Trophoblast cell (in vitro differentiated cells and primary cell): ENCODE measurements around the gene TCTN2.
A peak's percentile ranks its signal among the peaks of the same experiment; 100 is the strongest.

ENCODE experiments used
- DNase-seq, 2 donors: peaks; one replicate each; pipeline ENCODE4 v3.0.0-alpha.2; 2016
- H2AFZ ChIP-seq: 2 replicates; pipeline ENCODE4 v1.6.1; 2013; ENCODE audit warnings: low read length, moderate library complexity, mild to moderate bottlenecking; ENCODE audit not compliant: insufficient read depth, poor library complexity
- H2AK5ac ChIP-seq: 2 replicates; pipeline ENCODE4 v1.6.1; 2013; ENCODE audit warnings: mild to moderate bottlenecking, low read length
- H2BK120ac ChIP-seq: 2 replicates; pipeline ENCODE4 v1.6.1; 2013; ENCODE audit warnings: low read length, mild to moderate bottlenecking, moderate library complexity; ENCODE audit not compliant: insufficient read depth, poor library complexity
- H2BK12ac ChIP-seq: 2 replicates; pipeline ENCODE4 v1.6.1; 2013; ENCODE audit warnings: mild to moderate bottlenecking, low read length, moderate library complexity
- H2BK5ac ChIP-seq: 2 replicates; pipeline ENCODE4 v1.6.1; 2013; ENCODE audit warnings: low read length, low read depth, moderate library complexity, mild to moderate bottlenecking; ENCODE audit not compliant: poor library complexity
- H3K14ac ChIP-seq: 2 replicates; pipeline ENCODE4 v1.6.1; 2013; ENCODE audit warnings: mild to moderate bottlenecking, low read length
- H3K18ac ChIP-seq: 2 replicates; pipeline ENCODE4 v1.6.1; 2013; ENCODE audit warnings: mild to moderate bottlenecking, low read length
- H3K23ac ChIP-seq: 2 replicates; pipeline ENCODE4 v1.6.1; 2013; ENCODE audit warnings: low read length
- H3K27ac ChIP-seq: 2 replicates; pipeline ENCODE4 v1.5.1; 2013; ENCODE audit warnings: low read depth, mild to moderate bottlenecking, inconsistent platforms, low read length, moderate library complexity
- H3K27me3 ChIP-seq: 2 replicates; pipeline ENCODE4 v1.6.1; 2013; ENCODE audit warnings: inconsistent platforms, mild to moderate bottlenecking, low read length, moderate library complexity; ENCODE audit not compliant: insufficient read depth
- H3K36me3 ChIP-seq, 2 experiments: 1 replicate in 1 of 2; 2 replicates in 1 of 2; pipeline ENCODE4 v1.6.1; 2013; ENCODE audit warnings: low read length in 2 of 2, mild to moderate bottlenecking in 2 of 2, moderate library complexity in 1 of 2; ENCODE audit not compliant: insufficient read depth in 2 of 2, control insufficient read depth in 1 of 2
- H3K4ac ChIP-seq: 2 replicates; pipeline ENCODE4 v1.6.1; 2013; ENCODE audit warnings: low read depth, mild to moderate bottlenecking, low read length, moderate library complexity
- H3K4me1 ChIP-seq, 2 experiments: 1 replicate in 1 of 2; 2 replicates in 1 of 2; pipeline ENCODE4 v1.6.1; 2013; ENCODE audit warnings: low read length in 2 of 2, mild to moderate bottlenecking in 2 of 2, moderate library complexity in 1 of 2; ENCODE audit not compliant: insufficient read depth in 2 of 2, control insufficient read depth in 1 of 2
- H3K4me2 ChIP-seq: 2 replicates; pipeline ENCODE4 v1.6.1; 2013; ENCODE audit warnings: inconsistent platforms, mild to moderate bottlenecking, low read length, moderate library complexity
- H3K4me3 ChIP-seq: 2 replicates; pipeline ENCODE4 v1.5.1; 2013; ENCODE audit warnings: mild to moderate bottlenecking, low read depth, low read length, inconsistent platforms
- H3K79me1 ChIP-seq: one replicate; pipeline ENCODE4 v1.6.1; 2013; ENCODE audit warnings: low read length
- H3K79me2 ChIP-seq: 2 replicates; pipeline ENCODE4 v1.6.1; 2013; ENCODE audit warnings: low read length, mild to moderate bottlenecking; ENCODE audit not compliant: control insufficient read depth, insufficient read depth, poor library complexity
- H3K9ac ChIP-seq: 2 replicates; pipeline ENCODE4 v1.6.1; 2013; ENCODE audit warnings: mild to moderate bottlenecking, low read length
- H3K9me3 ChIP-seq: 2 replicates; pipeline ENCODE4 v1.6.1; 2013; ENCODE audit warnings: low read depth, mild to moderate bottlenecking, control low read depth, inconsistent platforms, low read length; ENCODE audit not compliant: insufficient read depth
- H4K12ac ChIP-seq: 2 replicates; pipeline ENCODE4 v1.6.1; 2013; ENCODE audit warnings: low read depth, mild to moderate bottlenecking, low read length, moderate library complexity
- H4K8ac ChIP-seq: 2 replicates; pipeline ENCODE4 v1.6.1; 2013; ENCODE audit warnings: low read depth, mild to moderate bottlenecking, low read length, moderate library complexity
- H4K91ac ChIP-seq: one replicate; pipeline ENCODE4 v1.6.1; 2013; ENCODE audit warnings: low read depth, mild to moderate bottlenecking, low read length, moderate library complexity
- WGBS: extraction: QIAGEN DNeasy Blood & Tissue Kit; methylation state at CpG from one replicate; pipeline ENCODE4 v1.1.7; 2013; ENCODE audit warnings: missing lambda C conversion rate; ENCODE audit not compliant: insufficient read length, insufficient coverage; ENCODE audit errors: extremely low coverage; 5-methylcytosine and 5-hydroxymethylcytosine counted together

The TCTN2 gene

DNA sequence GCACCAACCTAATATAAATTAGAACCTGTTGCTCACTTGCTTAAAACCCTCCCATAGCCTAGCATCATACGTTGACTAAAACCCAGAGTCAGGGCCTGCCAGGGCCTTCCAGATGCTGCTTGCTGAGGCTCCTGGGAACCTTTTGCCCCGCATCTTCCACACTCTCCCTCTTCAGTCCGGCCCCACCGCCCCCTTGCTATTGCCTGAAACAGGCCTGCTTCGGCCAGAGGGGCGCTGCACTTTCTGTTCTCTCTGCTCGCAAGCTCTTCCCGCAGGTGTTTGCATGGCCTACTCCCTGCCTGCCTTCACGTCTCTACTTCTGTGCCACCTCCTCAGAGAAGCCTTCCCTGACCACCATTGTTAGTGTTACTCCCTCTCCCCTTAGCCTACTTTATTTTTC, 13.7 kb upstream of the TCTN2 start:
- Histone ChIP-seq H3K79me2 (no peaks in the 10 kb centered on the region), H3K4me2 (no peak overlapping the region), H4K8ac (no peak overlapping the region), H3K4ac (no peak overlapping the region), H2AFZ (no peak overlapping the region), H3K79me1 (no peaks in the 10 kb centered on the region), H2BK12ac (no peak overlapping the region), H2AK5ac (no peak overlapping the region), H3K9me3 (no peaks in the 10 kb centered on the region), H3K14ac (no peak overlapping the region), H3K4me3 (no peak overlapping the region), H4K91ac (no peak overlapping the region), H4K12ac (no peak overlapping the region), H2BK120ac (no peak overlapping the region), H3K27ac (no peak overlapping the region), H3K27me3 (no peaks in the 10 kb centered on the region), H3K18ac (no peak overlapping the region), H2BK5ac (no peak overlapping the region), H3K9ac (no peak overlapping the region), H3K4me1 (no peaks in the 10 kb centered on the region), H3K36me3 (peaks cover 13 to 15% of the 10 kb centered on the region in 2 experiments), H3K23ac (no peak overlapping the region)
- no CpG with 5 or more reads among the region's 9 CpGs for WGBS
- no peak for DNase-seq

DNA sequence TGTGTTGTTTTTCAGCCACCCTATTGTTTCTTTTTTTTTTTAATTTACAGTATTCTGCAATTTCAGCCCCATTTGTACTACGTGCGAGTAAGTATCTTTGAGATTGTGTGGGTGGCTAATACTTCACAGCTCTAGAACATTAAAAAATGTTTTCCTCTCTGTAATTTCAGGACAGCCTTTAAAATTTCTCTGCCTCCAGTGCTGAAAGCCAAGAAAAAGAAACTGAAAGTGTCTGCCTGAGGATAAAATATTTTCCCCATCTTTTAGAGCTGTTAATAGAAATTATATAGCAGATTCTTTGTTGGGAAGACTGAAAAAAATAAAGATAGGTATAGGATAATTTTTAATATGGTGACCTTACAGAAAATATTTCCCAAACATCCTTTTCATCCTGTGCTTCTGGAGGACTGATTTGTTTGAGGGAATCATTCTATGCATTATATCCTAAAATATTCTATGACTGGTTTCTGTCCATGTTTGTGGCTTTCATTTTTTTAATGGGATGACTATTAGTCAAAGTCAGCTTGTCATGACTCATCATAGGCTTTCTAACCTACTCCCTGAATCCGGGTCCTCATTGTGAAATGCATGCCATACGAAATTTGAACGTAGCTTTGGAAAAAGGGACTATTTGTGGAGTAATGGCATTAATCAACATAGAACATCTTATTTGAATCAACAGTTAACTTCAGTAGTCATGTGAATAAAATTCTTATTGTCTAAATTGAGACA, 10.8 kb upstream of the TCTN2 start:
- Histone ChIP-seq H2AFZ (no peak overlapping the region), H2BK12ac (no peak overlapping the region), H3K4me3 (no peak overlapping the region), H4K91ac (no peak overlapping the region), H2BK120ac (no peak overlapping the region), H3K79me2 (no peaks in the 10 kb centered on the region), H4K12ac (no peak overlapping the region), H2AK5ac (no peak overlapping the region), H3K4ac (no peak overlapping the region), H3K36me3 (peaks cover 10 to 12% of the 10 kb centered on the region in 2 experiments), H3K4me2 (no peak overlapping the region), H3K14ac (no peak overlapping the region), H3K4me1 (no peaks in the 10 kb centered on the region), H3K9me3 (no peaks in the 10 kb centered on the region), H3K9ac (no peak overlapping the region), H2BK5ac (no peak overlapping the region), H3K27me3 (no peaks in the 10 kb centered on the region), H4K8ac (no peak overlapping the region), H3K79me1 (no peaks in the 10 kb centered on the region), H3K23ac (no peak overlapping the region), H3K27ac (no peak overlapping the region), H3K18ac (no peak overlapping the region)
- no CpG with 5 or more reads among the region's 5 CpGs for WGBS
- DNase-seq = peak; percentile 46 to 88

DNA sequence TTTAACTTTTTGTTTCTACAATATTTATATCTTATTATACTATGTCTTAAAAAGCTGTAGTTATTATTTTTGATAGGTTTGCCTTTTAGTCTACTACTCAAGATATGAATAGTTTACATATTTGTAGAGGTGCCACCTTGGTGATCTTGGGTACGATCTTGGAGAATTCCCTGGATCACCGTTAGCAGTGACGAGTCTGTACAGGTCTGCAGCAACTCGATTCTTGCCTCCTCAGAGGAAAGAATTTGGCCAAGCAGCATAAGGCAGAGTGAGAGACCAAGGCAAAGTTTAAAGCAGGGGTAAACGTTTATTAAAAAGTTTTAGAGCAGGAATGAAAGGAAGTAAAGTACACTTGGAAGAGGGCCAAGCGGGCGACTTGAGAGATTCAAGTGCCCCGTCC, 3.1 kb upstream of the TCTN2 start:
- H3K4me2 ChIP-seq = no peak overlapping the region
- DNase-seq = no peak
- H2AFZ ChIP-seq = no peak overlapping the region
- H4K8ac ChIP-seq = no peak overlapping the region
- no peak overlapping the region for H3K4ac ChIP-seq
- no peaks in the 10 kb centered on the region for H3K27me3 ChIP-seq
- H3K9ac ChIP-seq = no peak overlapping the region
- H4K12ac ChIP-seq = no peak overlapping the region
- H3K18ac ChIP-seq = no peak overlapping the region
- no peak overlapping the region for H3K4me3 ChIP-seq
- H3K79me1 ChIP-seq = peaks cover 2% of the 10 kb centered on the region
- no CpG with 5 or more reads among the region's 8 CpGs for WGBS
- H3K14ac ChIP-seq = no peak overlapping the region
- H3K9me3 ChIP-seq = no peaks in the 10 kb centered on the region
- no peaks in the 10 kb centered on the region for H3K36me3 ChIP-seq
- H3K23ac ChIP-seq = no peak overlapping the region
- H3K79me2 ChIP-seq = peaks cover 4% of the 10 kb centered on the region
- H3K27ac ChIP-seq = no peak overlapping the region
- H3K4me1 ChIP-seq = peaks cover 3 to 6% of the 10 kb centered on the region in 2 experiments
- H4K91ac ChIP-seq = no peak overlapping the region
- H2BK5ac ChIP-seq = no peak overlapping the region
- no peak overlapping the region for H2BK12ac ChIP-seq
- no peak overlapping the region for H2BK120ac ChIP-seq
- no peak overlapping the region for H2AK5ac ChIP-seq

DNA sequence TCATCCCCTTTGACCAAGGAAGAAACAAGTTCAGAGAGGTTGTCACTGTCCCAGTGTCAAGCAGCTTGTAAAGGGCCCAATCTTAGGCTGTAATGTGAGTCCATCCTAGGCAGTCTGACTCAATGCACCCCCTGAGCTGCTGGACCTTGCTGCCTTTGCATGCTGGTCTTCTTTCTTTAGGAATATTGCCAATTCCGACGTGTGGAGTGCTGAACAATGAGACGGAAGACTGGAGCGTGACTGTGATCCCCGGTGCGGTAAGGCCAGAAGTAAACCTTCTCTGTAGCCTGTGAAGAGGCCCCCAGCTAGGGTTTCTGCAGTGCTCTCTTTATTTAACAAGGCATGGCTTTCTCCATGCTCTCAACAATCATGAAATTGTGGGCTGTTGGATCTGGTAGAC, 963 bp downstream of the TCTN2 start:
- H3K4me1 ChIP-seq = peaks cover 3 to 6% of the 10 kb centered on the region in 2 experiments
- no CpG with 5 or more reads among the region's 6 CpGs for WGBS
- no peak overlapping the region for H2BK120ac ChIP-seq
- H2AFZ ChIP-seq = no peak overlapping the region
- DNase-seq = no peak
- no peak overlapping the region for H3K18ac ChIP-seq
- H4K91ac ChIP-seq = no peak overlapping the region
- H2BK5ac ChIP-seq = no peak overlapping the region
- H3K9ac ChIP-seq = no peak overlapping the region
- H4K12ac ChIP-seq = no peak overlapping the region
- no peak overlapping the region for H3K4ac ChIP-seq
- peak overlapping the region; percentile 81 for H3K4me2 ChIP-seq
- H4K8ac ChIP-seq = no peak overlapping the region
- H3K23ac ChIP-seq = no peak overlapping the region
- H2AK5ac ChIP-seq = no peak overlapping the region
- no peak overlapping the region for H2BK12ac ChIP-seq
- H3K27ac ChIP-seq = no peak overlapping the region
- no peak overlapping the region for H3K4me3 ChIP-seq
- peaks cover 13 to 14% of the 10 kb centered on the region in 2 experiments for H3K36me3 ChIP-seq
- peaks cover 2% of the 10 kb centered on the region for H3K79me1 ChIP-seq
- H3K9me3 ChIP-seq = no peaks in the 10 kb centered on the region
- H3K14ac ChIP-seq = no peak overlapping the region
- H3K79me2 ChIP-seq = peaks cover 4% of the 10 kb centered on the region
- H3K27me3 ChIP-seq = no peaks in the 10 kb centered on the region
